ENCODE measurements around the gene EMSY. TPM values are rescaled to one million over a fixed set of nuclear protein-coding genes. Genes with fewer than 3 reads are reported as not detected.
A peak's percentile ranks its signal among the peaks of the same experiment; 100 is the strongest.

The EMSY gene
- total RNA-seq, 1 donor from 2014 or later: 18.9 TPM

DNA sequence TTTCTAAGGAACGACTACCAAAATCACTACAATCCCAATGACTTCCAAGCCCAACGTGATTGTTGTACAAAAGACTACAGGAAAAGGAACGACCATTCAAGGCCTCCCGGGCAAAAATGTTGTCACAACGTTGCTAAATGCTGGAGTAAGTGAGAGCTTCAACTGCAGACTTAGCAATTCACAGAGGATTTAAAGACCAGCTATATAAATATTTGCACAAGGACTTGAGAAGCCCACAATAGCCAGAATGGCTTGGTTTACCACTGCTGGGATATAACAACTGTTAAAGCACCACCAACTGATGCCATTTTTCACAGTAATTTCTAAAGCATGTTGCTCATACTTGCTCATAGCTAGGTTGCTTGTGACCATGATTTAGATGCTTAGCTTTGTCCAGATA is 78.3 kb downstream of the EMSY start:
- TF ChIP-seq, protein P1, sequence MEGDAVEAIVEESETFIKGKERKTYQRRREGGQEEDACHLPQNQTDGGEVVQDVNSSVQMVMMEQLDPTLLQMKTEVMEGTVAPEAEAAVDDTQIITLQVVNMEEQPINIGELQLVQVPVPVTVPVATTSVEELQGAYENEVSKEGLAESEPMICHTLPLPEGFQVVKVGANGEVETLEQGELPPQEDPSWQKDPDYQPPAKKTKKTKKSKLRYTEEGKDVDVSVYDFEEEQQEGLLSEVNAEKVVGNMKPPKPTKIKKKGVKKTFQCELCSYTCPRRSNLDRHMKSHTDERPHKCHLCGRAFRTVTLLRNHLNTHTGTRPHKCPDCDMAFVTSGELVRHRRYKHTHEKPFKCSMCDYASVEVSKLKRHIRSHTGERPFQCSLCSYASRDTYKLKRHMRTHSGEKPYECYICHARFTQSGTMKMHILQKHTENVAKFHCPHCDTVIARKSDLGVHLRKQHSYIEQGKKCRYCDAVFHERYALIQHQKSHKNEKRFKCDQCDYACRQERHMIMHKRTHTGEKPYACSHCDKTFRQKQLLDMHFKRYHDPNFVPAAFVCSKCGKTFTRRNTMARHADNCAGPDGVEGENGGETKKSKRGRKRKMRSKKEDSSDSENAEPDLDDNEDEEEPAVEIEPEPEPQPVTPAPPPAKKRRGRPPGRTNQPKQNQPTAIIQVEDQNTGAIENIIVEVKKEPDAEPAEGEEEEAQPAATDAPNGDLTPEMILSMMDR (IDR thresholded peaks at IDR 0.05; ENCODE audit: insufficient read depth, low read depth, low read length): no peak
- no peak for TF ChIP-seq EZH2 (IDR thresholded peaks at IDR 0.05; ENCODE audit: insufficient read depth, low read length)
- no peaks in the 10 kb centered on the region for H3K27me3 Mint-ChIP-seq (ENCODE audit: low read depth, unreplicated experiment)
- H2AFZ ChIP-seq (ENCODE audit: low read depth, low read length): no peak overlapping the region
- H3K9me3 Mint-ChIP-seq (ENCODE audit: unreplicated experiment): no peaks in the 10 kb centered on the region
- FAIRE-seq: no peak
- H3K9me3 ChIP-seq (ENCODE audit: insufficient read depth, low read depth, low read length): no peaks in the 10 kb centered on the region
- H3K4me1 Mint-ChIP-seq (ENCODE audit: low read depth, unreplicated experiment): no peaks in the 10 kb centered on the region
- H3K36me3 Mint-ChIP-seq (ENCODE audit: low read depth, unreplicated experiment): peaks cover 2% of the 10 kb centered on the region
- no peak overlapping the region for H3K4me3 ChIP-seq (ENCODE audit: insufficient read depth, low read depth, low read length)
- H4K20me1 ChIP-seq (ENCODE audit: insufficient read depth, low read length): no peaks in the 10 kb centered on the region
- no peak overlapping the region for H3K4me2 ChIP-seq (ENCODE audit: low read length)
- peaks cover 11% of the 10 kb centered on the region for H3K4me1 ChIP-seq (ENCODE audit: insufficient read depth, low read length)
- H3K27me3 ChIP-seq (ENCODE audit: insufficient read depth, low read length): no peaks in the 10 kb centered on the region
- no peak overlapping the region for H3K9ac ChIP-seq (ENCODE audit: low read length)
- no peak overlapping the region for H3K4me3 Mint-ChIP-seq (ENCODE audit: unreplicated experiment)
- H3K36me3 ChIP-seq (ENCODE audit: insufficient read depth, low read length): peaks cover 7% of the 10 kb centered on the region
- H3K27ac Mint-ChIP-seq (ENCODE audit: unreplicated experiment): no peak overlapping the region
- no peak for DNase-seq (ENCODE audit: low read depth)
- H3K79me2 ChIP-seq (ENCODE audit: insufficient read depth, low read length): no peaks in the 10 kb centered on the region
- H3K27ac ChIP-seq (ENCODE audit: low read depth, low read length): no peak overlapping the region

DNA sequence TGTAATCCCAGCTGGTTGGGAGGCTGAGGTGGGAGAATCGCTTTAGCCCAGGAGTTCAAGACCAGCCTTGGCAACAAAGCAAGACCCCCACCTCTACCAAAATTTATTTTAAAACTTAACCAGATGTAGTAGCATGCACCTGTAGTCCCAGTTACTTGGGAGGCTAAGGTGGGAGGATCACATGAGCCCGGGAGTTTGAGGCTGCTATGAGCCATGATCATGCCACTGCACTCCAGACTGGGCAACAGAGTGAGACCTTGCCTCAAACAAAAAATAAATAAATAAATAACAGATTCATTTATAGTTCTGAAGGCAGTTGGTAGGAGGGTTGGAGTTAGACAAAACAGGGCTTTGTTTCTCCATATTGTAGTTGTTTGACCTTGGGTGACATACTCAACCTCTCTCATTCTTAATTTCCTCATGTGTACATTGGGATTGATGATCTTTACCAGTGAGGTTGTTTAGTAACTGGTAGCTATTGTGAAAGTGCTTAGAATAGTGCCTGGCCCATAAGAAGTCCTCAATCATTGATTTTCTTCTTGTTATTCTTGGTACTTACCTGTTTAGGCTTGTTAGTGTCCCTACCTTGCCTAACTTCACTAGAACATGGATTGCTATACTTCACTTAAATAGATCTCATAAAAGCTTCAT is 79.1 kb downstream of the EMSY start:
- H3K9me3 Mint-ChIP-seq (ENCODE audit: unreplicated experiment): no peaks in the 10 kb centered on the region
- H3K4me1 Mint-ChIP-seq (ENCODE audit: low read depth, unreplicated experiment): no peaks in the 10 kb centered on the region
- Histone ChIP-seq H3K4me1 (ENCODE audit: insufficient read depth, low read length) (peaks cover 11% of the 10 kb centered on the region), H3K9ac (ENCODE audit: low read length) (no peak overlapping the region), H3K27ac (ENCODE audit: low read depth, low read length) (no peak overlapping the region), H3K79me2 (ENCODE audit: insufficient read depth, low read length) (no peaks in the 10 kb centered on the region), H3K9me3 (ENCODE audit: insufficient read depth, low read depth, low read length) (no peaks in the 10 kb centered on the region), H2AFZ (ENCODE audit: low read depth, low read length) (no peak overlapping the region), H4K20me1 (ENCODE audit: insufficient read depth, low read length) (no peaks in the 10 kb centered on the region), H3K4me3 (ENCODE audit: insufficient read depth, low read depth, low read length) (no peak overlapping the region), H3K4me2 (ENCODE audit: low read length) (peak overlapping the region; percentile 10), H3K27me3 (ENCODE audit: insufficient read depth, low read length) (no peaks in the 10 kb centered on the region), H3K36me3 (ENCODE audit: insufficient read depth, low read length) (peaks cover 8% of the 10 kb centered on the region)
- FAIRE-seq (no peak), DNase-seq (ENCODE audit: low read depth) (no peak)
- H3K36me3 Mint-ChIP-seq (ENCODE audit: low read depth, unreplicated experiment): peaks cover 5% of the 10 kb centered on the region
- H3K27ac Mint-ChIP-seq (ENCODE audit: unreplicated experiment): no peak overlapping the region
- no peak overlapping the region for H3K4me3 Mint-ChIP-seq (ENCODE audit: unreplicated experiment)
- no peaks in the 10 kb centered on the region for H3K27me3 Mint-ChIP-seq (ENCODE audit: low read depth, unreplicated experiment)
- TF ChIP-seq, protein P1 (IDR thresholded peaks at IDR 0.05; ENCODE audit: insufficient read depth, low read depth, low read length): no peak
- TF ChIP-seq EZH2 (IDR thresholded peaks at IDR 0.05; ENCODE audit: insufficient read depth, low read length): no peak

DNA sequence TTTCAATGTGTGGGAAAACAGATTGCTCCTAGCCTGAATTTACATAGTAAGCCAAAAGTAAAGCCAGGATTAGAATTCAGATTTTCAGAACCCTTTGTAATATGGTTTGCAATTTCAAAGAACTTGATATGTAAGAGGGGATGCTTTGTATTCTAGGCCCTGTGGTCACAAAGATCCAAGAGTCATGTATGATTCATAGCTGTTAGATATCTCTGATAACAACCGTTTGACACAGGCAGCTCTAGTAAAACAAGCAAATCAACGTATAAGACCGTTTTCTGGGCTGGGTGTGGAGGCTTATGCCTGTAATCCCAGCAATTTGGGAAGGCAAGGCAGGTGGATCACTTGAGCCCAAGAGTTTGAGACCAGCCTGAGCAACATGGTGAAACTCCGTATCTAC is 79.6 kb downstream of the EMSY start:
- H3K4me3 Mint-ChIP-seq (ENCODE audit: unreplicated experiment): no peak overlapping the region
- H3K27me3 ChIP-seq (ENCODE audit: insufficient read depth, low read length): no peaks in the 10 kb centered on the region
- no peaks in the 10 kb centered on the region for H3K4me1 Mint-ChIP-seq (ENCODE audit: low read depth, unreplicated experiment)
- peaks cover 5% of the 10 kb centered on the region for H3K36me3 Mint-ChIP-seq (ENCODE audit: low read depth, unreplicated experiment)
- no peaks in the 10 kb centered on the region for H3K9me3 Mint-ChIP-seq (ENCODE audit: unreplicated experiment)
- FAIRE-seq: no peak
- H3K79me2 ChIP-seq (ENCODE audit: insufficient read depth, low read length): no peaks in the 10 kb centered on the region
- H3K27me3 Mint-ChIP-seq (ENCODE audit: low read depth, unreplicated experiment): no peaks in the 10 kb centered on the region
- TF ChIP-seq EZH2 (IDR thresholded peaks at IDR 0.05; ENCODE audit: insufficient read depth, low read length): no peak
- TF ChIP-seq, protein P1 (IDR thresholded peaks at IDR 0.05; ENCODE audit: insufficient read depth, low read depth, low read length): no peak
- H3K4me2 ChIP-seq (ENCODE audit: low read length): peak overlapping the region; percentile 10
- peaks cover 11% of the 10 kb centered on the region for H3K36me3 ChIP-seq (ENCODE audit: insufficient read depth, low read length)
- no peaks in the 10 kb centered on the region for H3K9me3 ChIP-seq (ENCODE audit: insufficient read depth, low read depth, low read length)
- H2AFZ ChIP-seq (ENCODE audit: low read depth, low read length): no peak overlapping the region
- no peak overlapping the region for H3K4me3 ChIP-seq (ENCODE audit: insufficient read depth, low read depth, low read length)
- H3K9ac ChIP-seq (ENCODE audit: low read length): no peak overlapping the region
- no peak overlapping the region for H3K27ac ChIP-seq (ENCODE audit: low read depth, low read length)
- peaks cover 11% of the 10 kb centered on the region for H3K4me1 ChIP-seq (ENCODE audit: insufficient read depth, low read length)
- peak; percentile 41 for DNase-seq (ENCODE audit: low read depth)
- no peak overlapping the region for H3K27ac Mint-ChIP-seq (ENCODE audit: unreplicated experiment)
- H4K20me1 ChIP-seq (ENCODE audit: insufficient read depth, low read length): no peaks in the 10 kb centered on the region
